Neural progenitor cell (in vitro differentiated cells): Measurements from ENCODE around the gene FRYL. TPM values are rescaled to one million over a fixed set of nuclear protein-coding genes. Genes with fewer than 3 reads are reported as not detected.

ENCODE experiments used
- DNase-seq: peaks from one replicate; pipeline ENCODE4 v3.0.0-alpha.2; 2016; ENCODE audit warnings: low spot score
- H2AFZ ChIP-seq: fragments of 200-600 bp; sonication (generic); replicated peaks from 2 replicates; pipeline ENCODE4 v1.6.1; 2016; ENCODE audit warnings: antibody characterized with exemption
- H3F3A ChIP-seq: fragments of 200-600 bp; sonication (generic); 2 replicates; pipeline ENCODE4 v1.6.1; 2016; ENCODE audit warnings: antibody characterized with exemption, low read depth
- H3K27ac ChIP-seq: fragments of 200-600 bp; sonication (generic); 2 replicates; pipeline ENCODE4 v1.5.1; 2016; ENCODE audit warnings: mild to moderate bottlenecking
- H3K27me3 ChIP-seq: fragments of 200-600 bp; sonication (generic); 2 replicates; pipeline ENCODE4 v1.6.1; 2016; ENCODE audit warnings: mild to moderate bottlenecking, moderate library complexity
- H3K36me3 ChIP-seq: fragments of 200-600 bp; sonication (generic); 2 replicates; pipeline ENCODE4 v1.5.1; 2016
- H3K4me1 ChIP-seq: fragments of 200-600 bp; sonication (generic); 2 replicates; pipeline ENCODE4 v1.6.1; 2016; ENCODE audit warnings: mixed run types
- H3K4me2 ChIP-seq: fragments of 200-600 bp; sonication (generic); 2 replicates; pipeline ENCODE4 v1.6.1; 2016
- H3K4me3 ChIP-seq: fragments of 200-600 bp; sonication (generic); 2 replicates; pipeline ENCODE4 v1.5.1; 2016
- H3K79me2 ChIP-seq: fragments of 200-600 bp; sonication (generic); 2 replicates; pipeline ENCODE4 v1.6.1; 2016; ENCODE audit warnings: low read depth
- H3K9ac ChIP-seq: fragments of 200-600 bp; sonication (generic); 2 replicates; pipeline ENCODE4 v1.6.1; 2016
- H3K9me3 ChIP-seq: fragments of 200-600 bp; sonication (generic); 2 replicates; pipeline ENCODE4 v1.5.1; 2016; ENCODE audit warnings: low read depth
- H4K20me1 ChIP-seq: fragments of 200-600 bp; sonication (generic); 2 replicates; pipeline ENCODE4 v1.6.1; 2016; ENCODE audit warnings: low read depth
- H3K27ac Mint-ChIP-seq: 3 replicates; pipeline ENCODE4 v1.8.0; 2021; ENCODE audit warnings: mixed read lengths
- H3K27me3 Mint-ChIP-seq: 2 replicates; pipeline ENCODE4 v1.8.0; 2022; ENCODE audit warnings: low read depth, mild to moderate bottlenecking, inconsistent platforms, moderate library complexity, mixed read lengths; ENCODE audit not compliant: insufficient read depth
- H3K36me3 Mint-ChIP-seq: 3 replicates; pipeline ENCODE4 v1.8.0; 2021; ENCODE audit warnings: mixed read lengths
- H3K4me1 Mint-ChIP-seq: 3 replicates; pipeline ENCODE4 v1.8.0; 2021; ENCODE audit warnings: mixed read lengths
- H3K4me3 Mint-ChIP-seq: 3 replicates; pipeline ENCODE4 v1.8.0; 2021; ENCODE audit warnings: mild to moderate bottlenecking, moderate library complexity, mixed read lengths
- H3K9me3 Mint-ChIP-seq: 3 replicates; pipeline ENCODE4 v1.8.0; 2020; ENCODE audit warnings: mixed read lengths
- CTCF ChIP-seq: fragments of 200-600 bp; sonication (generic); IDR thresholded peaks from 2 replicates; pipeline ENCODE4 v1.5.1; 2017; ENCODE audit warnings: antibody characterized with exemption, mild to moderate bottlenecking
- EZH2 ChIP-seq: fragments of 200-600 bp; sonication (generic); IDR thresholded peaks from 2 replicates; pipeline ENCODE4 v1.6.1; 2017; ENCODE audit warnings: antibody characterized with exemption, mild to moderate bottlenecking, moderate library complexity
- EZH2phosphoT487 ChIP-seq: fragments of 200-600 bp; sonication (generic); IDR thresholded peaks from 2 replicates; pipeline ENCODE4 v1.6.1; 2017; ENCODE audit warnings: antibody characterized with exemption
- total RNA-seq: library from RNA; depleted of rRNA; stranded (reverse); fragments of >200 nt; gene quantifications from 2 replicates; pipeline ENCODE4 v1.2.3, GENCODE V29; 2015; ENCODE audit warnings: low replicate concordance

The FRYL gene
- total RNA-seq, 1 donor from 2014 or later, result 70.5 TPM

- no peaks in the 10 kb centered on the region for H3K27me3 ChIP-seq
- peaks cover 14% of the 10 kb centered on the region for H3K4me1 ChIP-seq
- peak overlapping the region; percentile 55 for H2AFZ ChIP-seq
- Mint-ChIP-seq H3K4me1 (peaks cover 23% of the 10 kb centered on the region), H3K27me3 (peaks cover 6% of the 10 kb centered on the region), H3K9me3 (peaks cover 3% of the 10 kb centered on the region), H3K27ac (no peak overlapping the region), H3K36me3 (no peaks in the 10 kb centered on the region), H3K4me3 (no peak overlapping the region)
- H3K9me3 ChIP-seq, result no peaks in the 10 kb centered on the region
- no peak overlapping the region for H3K4me2 ChIP-seq
- H3K27ac ChIP-seq, result no peak overlapping the region
- H3F3A ChIP-seq, result no peaks in the 10 kb centered on the region
- no peaks in the 10 kb centered on the region for H3K36me3 ChIP-seq
- TF ChIP-seq EZH2phosphoT487, result no peak
- TF ChIP-seq CTCF, result no peak
- TF ChIP-seq EZH2, result no peak
- no peak for DNase-seq
- no peak overlapping the region for H3K9ac ChIP-seq
- no peak overlapping the region for H3K4me3 ChIP-seq
- H3K79me2 ChIP-seq, result no peaks in the 10 kb centered on the region
- no peaks in the 10 kb centered on the region for H4K20me1 ChIP-seq
These were observed 35.4 kb upstream of the FRYL start for GRCh38 chr4:48815483-48815882.

GRCh38 chr4:48813964-48814363 lies 33.9 kb upstream of the FRYL start:
- Mint-ChIP-seq H3K9me3 (peaks cover under 1% of the 10 kb centered on the region), H3K27ac (no peak overlapping the region), H3K27me3 (peaks cover 8% of the 10 kb centered on the region), H3K36me3 (no peaks in the 10 kb centered on the region), H3K4me3 (no peak overlapping the region), H3K4me1 (peaks cover 23% of the 10 kb centered on the region)
- H3K4me1 ChIP-seq, result peaks cover 14% of the 10 kb centered on the region
- peak; percentile 17 for DNase-seq
- no peaks in the 10 kb centered on the region for H3K36me3 ChIP-seq
- no peak overlapping the region for H3K9ac ChIP-seq
- H2AFZ ChIP-seq, result no peak overlapping the region
- no peak for TF ChIP-seq CTCF
- no peaks in the 10 kb centered on the region for H3K9me3 ChIP-seq
- no peak overlapping the region for H3K27ac ChIP-seq
- H3K4me2 ChIP-seq, result no peak overlapping the region
- no peak overlapping the region for H3K4me3 ChIP-seq
- no peaks in the 10 kb centered on the region for H3F3A ChIP-seq
- no peaks in the 10 kb centered on the region for H3K27me3 ChIP-seq
- no peaks in the 10 kb centered on the region for H3K79me2 ChIP-seq
- H4K20me1 ChIP-seq, result no peaks in the 10 kb centered on the region

- Mint-ChIP-seq H3K36me3 (no peaks in the 10 kb centered on the region), H3K4me1 (peaks cover 15% of the 10 kb centered on the region), H3K9me3 (peaks cover 6% of the 10 kb centered on the region), H3K27me3 (peaks cover 3% of the 10 kb centered on the region), H3K4me3 (no peak overlapping the region), H3K27ac (no peak overlapping the region)
- Histone ChIP-seq H3K4me2 (no peak overlapping the region), H3F3A (no peaks in the 10 kb centered on the region), H3K9me3 (no peaks in the 10 kb centered on the region), H4K20me1 (no peaks in the 10 kb centered on the region), H3K27ac (no peak overlapping the region), H3K9ac (no peak overlapping the region), H3K27me3 (no peaks in the 10 kb centered on the region), H3K36me3 (no peaks in the 10 kb centered on the region), H2AFZ (no peak overlapping the region), H3K4me3 (no peak overlapping the region), H3K79me2 (no peaks in the 10 kb centered on the region), H3K4me1 (peaks cover 5% of the 10 kb centered on the region)
- no peak for DNase-seq
- TF ChIP-seq EZH2 (no peak), CTCF (no peak), EZH2phosphoT487 (no peak)
These were observed 32.8 kb upstream of the FRYL start for GRCh38 chr4:48812866-48813265.
